Muscle of back (tissue), 11 donors: Measurements from ENCODE around the gene NMRK2. TPM values are rescaled to one million over a fixed set of nuclear protein-coding genes. Genes with fewer than 3 reads are reported as not detected.

Experiments
- DNase-seq, 3 donors: peaks; one replicate each; pipeline versions ENCODE4 v3.0.0 to v3.0.0-alpha.2; 2013
- polyA plus RNA-seq, 10 donors: library from polyadenylated mRNA; unstranded; fragments of 120-200 nt; gene quantifications; one replicate each; pipeline ENCODE4 v1.2.1, GENCODE V29; 2013; ENCODE audit not compliant: insufficient read length in 10 of 10

Gene NMRK2
- polyA plus RNA-seq, 10 donors: 180 to 275 (median 255) TPM

GRCh38 chr19:3980353-3981251 lies 47.7 kb downstream of the NMRK2 start:
- DNase-seq: no peak

DNA sequence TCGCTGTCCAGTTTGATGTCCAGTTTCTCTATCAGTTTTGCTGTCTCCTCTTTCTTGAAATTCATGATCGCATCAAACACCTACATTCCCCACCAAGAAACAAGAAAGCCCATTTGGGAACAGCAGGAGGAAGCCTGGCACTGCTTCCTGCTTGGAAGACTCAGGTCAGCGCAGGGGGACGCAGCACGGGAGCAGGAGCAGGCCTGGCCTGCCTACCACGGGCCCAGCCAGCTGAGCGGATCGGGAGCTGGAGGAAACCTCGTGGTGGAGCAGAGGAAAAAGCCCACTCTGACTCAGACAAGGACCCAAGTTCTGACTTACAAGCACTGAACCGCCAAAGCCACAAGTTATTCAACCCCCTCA lies 48.5 kb downstream of the NMRK2 start:
- no peak for DNase-seq

GRCh38 chr19:3981736-3982681 lies 49.1 kb downstream of the NMRK2 start:
- no peak for DNase-seq

- DNase-seq: no peak
These were observed 50.1 kb downstream of the NMRK2 start for GRCh38 chr19:3982701-3983541.

GRCh38 chr19:3983542-3983914 lies 50.7 kb downstream of the NMRK2 start:
- DNase-seq: no peak

DNA sequence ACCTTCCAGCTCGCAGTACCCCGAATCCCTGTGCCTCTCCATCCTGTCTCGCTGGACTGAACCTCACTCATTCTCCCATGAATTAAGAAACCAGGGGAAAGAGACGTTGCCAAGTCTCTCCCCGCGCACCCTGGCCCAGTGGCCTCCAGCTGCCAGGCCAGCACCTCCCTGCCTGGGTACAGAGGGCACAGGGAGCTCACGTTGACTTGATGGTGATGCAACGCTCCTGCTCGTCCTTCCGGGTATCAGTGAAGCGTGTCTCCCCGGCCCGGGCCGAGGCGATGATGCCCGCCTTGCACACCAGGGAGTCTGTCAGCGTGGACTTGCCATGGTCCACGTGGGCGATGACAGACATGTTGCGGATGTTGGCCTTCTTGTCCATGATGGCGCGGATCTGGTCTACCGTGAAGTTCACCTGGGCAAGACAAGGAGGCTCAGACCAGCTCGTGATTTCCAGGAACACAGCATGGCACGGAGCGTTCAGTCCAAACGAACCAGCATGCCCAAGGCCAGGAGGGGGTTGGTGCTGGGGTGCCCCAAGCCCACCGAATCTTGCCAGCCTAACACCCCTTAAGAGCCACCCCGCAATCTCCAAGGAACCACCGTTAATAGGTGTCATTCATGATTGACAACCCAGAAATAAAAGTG lies 51.2 kb downstream of the NMRK2 start:
- peak in 1 of 3 donors; percentile 41 for DNase-seq

- DNase-seq: no peak
These were observed 51.7 kb downstream of the NMRK2 start for GRCh38 chr19:3984584-3984907.

DNA sequence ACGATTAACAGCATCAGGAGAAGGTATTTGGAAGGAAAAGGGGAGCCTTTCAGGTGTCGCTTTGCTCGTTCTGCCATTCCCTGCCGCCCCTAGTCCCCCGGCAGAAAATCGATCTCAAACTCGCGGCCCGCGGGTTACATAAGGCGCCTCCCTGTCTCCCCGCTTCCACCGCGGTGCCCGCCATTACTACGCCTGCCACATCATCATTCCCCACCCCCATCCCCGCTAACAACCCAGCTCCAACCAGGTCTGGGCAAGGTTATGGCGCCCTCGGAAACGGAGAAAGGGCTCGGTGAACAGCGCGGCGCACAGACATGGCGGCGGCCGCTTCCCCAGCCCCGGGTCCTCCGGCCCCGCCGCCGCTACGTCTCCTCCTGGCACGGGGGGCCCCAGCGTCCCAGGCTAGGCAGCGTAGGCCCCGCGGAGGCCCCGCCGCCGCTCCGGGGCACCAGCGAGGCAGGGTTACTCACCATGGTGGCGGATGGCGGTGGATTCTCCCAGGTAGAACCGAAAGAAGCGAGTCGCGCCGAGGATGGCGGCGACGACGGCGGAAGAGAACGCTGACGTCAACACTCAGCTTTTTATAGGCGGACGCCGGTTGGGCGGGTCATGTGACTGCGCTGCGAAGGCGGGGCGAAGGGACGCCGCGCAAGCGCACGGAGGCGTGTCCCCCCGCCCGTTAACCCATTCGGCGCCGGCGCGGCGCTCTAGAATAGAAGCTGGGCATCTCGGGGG lies 52.2 kb downstream of the NMRK2 start, which contains the start of gene EEF2:
TSS of gene EEF2 (minus strand) at position 556 of the 735 bp plus-strand sequence. CDS start at position 473, 83 bp downstream.
- peak; percentile 90 to 97 (median 96) for DNase-seq

DNA sequence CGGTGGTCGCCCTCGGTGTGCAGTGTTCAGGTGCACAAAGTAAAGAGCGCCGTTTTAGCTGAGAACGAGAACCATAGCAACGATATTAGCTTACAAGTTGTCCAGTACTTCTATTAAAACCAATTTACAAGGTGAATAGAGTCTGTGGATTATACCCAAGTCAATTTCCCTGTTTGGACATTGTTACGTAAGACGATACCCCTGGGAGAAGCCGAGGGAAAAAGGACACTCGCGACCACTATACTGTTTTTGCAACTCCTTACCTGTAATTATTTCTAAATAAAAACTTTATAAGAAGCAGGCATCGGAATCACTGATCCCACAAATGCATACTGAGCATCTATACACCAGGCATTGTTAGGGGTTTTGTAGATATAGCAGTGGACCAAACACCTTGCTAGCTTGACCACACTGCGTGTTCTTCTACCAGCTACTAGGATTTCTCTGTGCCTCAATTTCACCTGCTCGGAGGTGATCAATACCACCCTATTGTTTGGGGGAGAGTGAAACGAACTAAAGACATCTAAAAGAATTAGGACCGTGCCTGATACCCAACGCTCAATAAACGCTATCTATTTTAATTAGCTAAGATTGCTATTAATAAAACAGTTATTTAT lies 52.9 kb downstream of the NMRK2 start:
- no peak for DNase-seq

GRCh38 chr19:3986260-3987041 lies 53.6 kb downstream of the NMRK2 start:
- peak; percentile 68 to 82 (median 70) for DNase-seq

GRCh38 chr19:3987619-3988371 lies 54.9 kb downstream of the NMRK2 start:
- peak; percentile 78 to 93 (median 92) for DNase-seq

DNA sequence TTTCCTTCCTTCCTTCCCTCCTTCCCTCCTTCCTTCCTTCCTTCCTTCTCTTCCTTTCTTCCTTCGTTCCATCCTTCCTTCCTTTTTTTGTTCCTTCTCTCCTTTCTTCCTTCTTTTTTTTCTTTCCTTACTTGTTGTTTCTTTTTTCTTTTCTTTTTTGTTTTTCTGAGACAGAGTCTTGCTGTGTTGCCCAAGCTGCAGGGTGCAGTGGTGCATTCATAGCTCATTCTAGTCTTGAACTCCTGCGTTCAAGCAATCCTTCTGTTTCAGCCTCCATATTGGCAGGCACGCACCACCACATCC lies 57.9 kb downstream of the NMRK2 start:
- DNase-seq: no peak

Other genes with a start within 250 kb of the NMRK2 start
- 10 to 100 TPM; 16.4 to 25.5 (median 20.7) TPM for gene PIP5K1C, start 232.6 kb upstream of the NMRK2 start, polyA plus RNA-seq
- 1 to 10 TPM in 1 of 10 donors, under 1 TPM in 8, not detected in 1; 0.44 to 1.1 (median 0.62) TPM for gene TJP3, start 224.7 kb upstream of the NMRK2 start, polyA plus RNA-seq
- 10 to 100 TPM in 9 of 10 donors, 1 to 10 TPM in 1; 9.3 to 14.2 (median 11.8) TPM for gene APBA3, start 171.4 kb upstream of the NMRK2 start, polyA plus RNA-seq
- 10 to 100 TPM; 16.5 to 32.1 (median 26.9) TPM for gene MRPL54, start 170.4 kb upstream of the NMRK2 start, polyA plus RNA-seq
- under 1 TPM in 1 of 10 donors, not detected in 9; 0.07 TPM for gene RAX2, start 160.8 kb upstream of the NMRK2 start, polyA plus RNA-seq
- gene MATK, start 146.7 kb upstream of the NMRK2 start, polyA plus RNA-seq: 1 to 10 TPM in 7 of 10 donors, under 1 TPM in 3; 0.31 to 2.1 (median 1.1) TPM
- under 1 TPM in 4 of 10 donors, not detected in 6; 0.27 to 0.52 (median 0.29) TPM for gene ZFR2, start 64.0 kb upstream of the NMRK2 start, polyA plus RNA-seq
- 1 to 10 TPM in 3 of 10 donors, under 1 TPM in 7; 0.16 to 1.4 (median 0.71) TPM for gene ATCAY, start 52.4 kb upstream of the NMRK2 start, polyA plus RNA-seq
- gene DAPK3, start 38.0 kb downstream of the NMRK2 start, polyA plus RNA-seq: 10 to 100 TPM; 58.5 to 94.5 (median 69.4) TPM
- gene EEF2, start 52.4 kb downstream of the NMRK2 start, polyA plus RNA-seq: 1,000 to 10,000 TPM; 1,953 to 2,867 (median 2,548) TPM
- 10 to 100 TPM; 15.4 to 28.9 (median 22.2) TPM for gene PIAS4, start 74.7 kb downstream of the NMRK2 start, polyA plus RNA-seq
- 1 to 10 TPM; 5.4 to 9.0 (median 8.0) TPM for gene ZBTB7A, start 133.8 kb downstream of the NMRK2 start, polyA plus RNA-seq
- 100 to 1,000 TPM in 8 of 10 donors, 10 to 100 TPM in 2; 84.4 to 117 (median 107) TPM for gene MAP2K2, start 191.1 kb downstream of the NMRK2 start, polyA plus RNA-seq
- gene CREB3L3, start 220.6 kb downstream of the NMRK2 start, polyA plus RNA-seq: under 1 TPM in 1 of 10 donors, not detected in 9; 0.07 TPM
- 10 to 100 TPM in 7 of 10 donors, 1 to 10 TPM in 3; 7.6 to 16.1 (median 11.0) TPM for gene SIRT6, start 249.5 kb downstream of the NMRK2 start, polyA plus RNA-seq
- 1 to 10 TPM in 5 of 10 donors, under 1 TPM in 5; 0.41 to 1.9 (median 1.1) TPM for gene ANKRD24, start 249.6 kb downstream of the NMRK2 start, polyA plus RNA-seq